Right lung (tissue), 5 donors: ENCODE data around the gene G0S2. TPM values are rescaled to one million over a fixed set of nuclear protein-coding genes. Genes with fewer than 3 reads are reported as not detected.
"Not testable (repeated sequence)": the region's sequence is repeated elsewhere in the genome, so short reads cannot be mapped to it uniquely, and the experiment has no call there.

Experiments
- DNase-seq, 2 donors: peaks; one replicate each; pipeline ENCODE4 v3.0.0-alpha.2; 2013
- polyA plus RNA-seq, 5 donors: library from polyadenylated mRNA; unstranded; fragments of 120-200 nt; gene quantifications; one replicate each; pipeline versions ENCODE4 v1.2.1 to v1.2.3, GENCODE V29; 2013; ENCODE audit warnings: inconsistent platforms in 1 of 5, low replicate concordance in 1 of 5; ENCODE audit not compliant: insufficient read length in 5 of 5, insufficient read depth in 1 of 5

G0S2 gene
- polyA plus RNA-seq, 5 donors: 25.3 to 78.1 (median 36.3) TPM

DNA sequence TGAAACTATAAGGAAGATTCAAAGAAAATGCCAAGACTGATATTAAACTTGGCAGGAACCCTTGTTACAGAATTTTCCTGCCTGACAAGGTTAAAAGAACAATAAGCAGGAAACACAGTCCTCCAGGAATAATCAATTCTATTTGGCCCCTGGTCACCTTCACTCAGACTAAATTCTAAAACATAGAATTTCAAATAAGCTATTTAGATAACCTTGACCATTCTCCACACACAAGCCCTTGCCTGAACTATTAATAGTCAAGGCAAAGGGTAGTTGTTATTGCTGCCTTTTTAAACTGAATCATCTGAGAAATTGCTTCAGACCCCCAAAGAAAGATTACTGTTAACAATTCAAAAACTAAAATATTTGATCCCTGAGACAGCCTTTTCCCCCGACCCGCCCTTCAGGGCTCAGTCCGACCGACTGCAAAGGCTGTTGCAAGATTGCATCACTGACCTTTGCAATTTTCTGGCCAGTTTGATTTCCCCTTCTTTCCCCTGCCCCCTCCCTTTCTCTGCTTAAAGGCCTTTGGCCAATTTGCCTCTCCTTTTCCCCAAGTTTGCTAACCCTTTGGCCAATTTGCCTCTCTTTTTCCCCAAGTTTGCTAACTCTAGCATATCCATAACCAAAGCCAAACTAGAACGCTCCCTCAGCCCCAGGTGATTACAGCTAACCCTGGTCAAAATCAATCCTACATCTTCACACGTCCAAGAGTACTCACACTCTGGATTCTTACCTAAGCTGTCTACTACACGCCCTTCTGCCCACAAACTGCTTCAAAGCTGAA, 1.4 kb upstream of the G0S2 start:
- no peak for DNase-seq

DNA sequence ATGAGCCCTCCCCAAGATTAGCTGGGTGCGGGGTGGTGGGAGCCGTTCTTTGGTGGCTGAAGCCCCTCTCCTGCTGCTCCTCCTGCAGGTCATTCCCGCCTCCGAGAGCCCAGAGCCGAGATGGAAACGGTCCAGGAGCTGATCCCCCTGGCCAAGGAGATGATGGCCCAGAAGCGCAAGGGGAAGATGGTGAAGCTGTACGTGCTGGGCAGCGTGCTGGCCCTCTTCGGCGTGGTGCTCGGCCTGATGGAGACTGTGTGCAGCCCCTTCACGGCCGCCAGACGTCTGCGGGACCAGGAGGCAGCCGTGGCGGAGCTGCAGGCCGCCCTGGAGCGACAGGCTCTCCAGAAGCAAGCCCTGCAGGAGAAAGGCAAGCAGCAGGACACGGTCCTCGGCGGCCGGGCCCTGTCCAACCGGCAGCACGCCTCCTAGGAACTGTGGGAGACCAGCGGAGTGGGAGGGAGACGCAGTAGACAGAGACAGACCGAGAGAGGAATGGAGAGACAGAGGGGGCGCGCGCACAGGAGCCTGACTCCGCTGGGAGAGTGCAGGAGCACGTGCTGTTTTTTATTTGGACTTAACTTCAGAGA, 448 bp downstream of the G0S2 start:
- peak in 1 of 2 donors; percentile 74 for DNase-seq

DNA sequence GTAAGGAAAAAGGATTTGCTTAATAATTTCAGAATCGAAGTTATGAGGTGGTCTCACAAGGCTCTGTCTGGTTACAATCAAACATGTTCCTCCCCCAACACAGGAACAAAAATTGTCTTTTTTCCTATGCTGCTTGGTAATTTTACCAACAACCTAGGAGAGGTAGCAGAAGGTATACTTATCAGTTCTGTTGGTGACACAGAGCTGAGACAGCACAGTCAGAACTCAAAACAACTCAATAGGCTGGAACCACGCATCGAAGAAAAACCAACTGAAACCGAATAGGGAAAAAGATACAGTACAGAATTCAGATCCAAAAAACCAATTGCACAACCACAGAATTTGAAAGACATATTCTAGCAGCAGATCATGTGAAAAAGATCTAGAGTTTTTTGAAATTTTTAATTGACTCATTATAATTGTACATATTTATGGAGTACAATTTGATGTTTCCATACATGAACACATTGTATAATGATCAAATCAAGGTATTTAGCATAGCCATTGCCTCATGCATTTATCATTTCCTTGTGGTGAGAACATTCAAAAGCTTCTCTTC, 3.8 kb downstream of the G0S2 start:
- no peak for DNase-seq

DNA sequence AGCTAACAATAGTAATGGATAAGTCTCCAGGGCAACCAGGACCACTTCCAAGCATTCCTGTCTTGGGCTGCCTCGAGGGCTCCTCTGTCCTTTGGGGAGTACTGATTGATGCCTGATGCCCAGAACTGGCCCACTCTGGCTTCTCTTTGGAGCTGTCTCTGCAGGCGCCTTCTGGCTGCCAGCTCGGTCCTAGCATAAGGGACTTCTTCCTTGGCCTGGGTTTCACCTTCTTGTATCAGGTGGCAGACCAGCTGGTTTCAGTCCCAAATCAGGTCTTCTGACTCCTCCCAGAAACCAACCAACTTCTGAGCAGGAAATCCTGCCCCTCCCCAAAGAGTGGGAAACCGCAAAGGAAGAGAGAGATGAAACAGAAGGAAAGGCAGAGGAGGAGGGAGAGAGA, 10.6 kb downstream of the G0S2 start:
- DNase-seq: no peak

DNA sequence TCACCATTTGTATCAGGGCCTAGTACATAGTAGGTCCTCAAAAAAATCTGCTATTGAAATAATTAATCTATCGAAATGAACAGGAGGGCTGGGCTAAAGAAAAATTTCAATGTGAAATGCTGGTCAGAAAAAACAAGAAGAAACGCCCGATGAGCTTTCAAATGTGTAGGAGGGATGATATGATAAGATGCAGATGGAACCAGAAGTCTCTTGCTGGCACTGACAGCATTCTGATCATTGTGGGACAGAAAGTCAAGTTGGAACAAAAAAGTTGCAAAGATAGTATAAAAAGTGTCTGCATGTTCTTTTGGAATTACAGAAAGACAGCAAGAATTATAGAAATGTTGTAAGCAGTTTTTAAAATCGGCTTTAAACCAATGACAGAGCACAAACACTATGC, 11.1 kb downstream of the G0S2 start:
- DNase-seq: no peak

DNA sequence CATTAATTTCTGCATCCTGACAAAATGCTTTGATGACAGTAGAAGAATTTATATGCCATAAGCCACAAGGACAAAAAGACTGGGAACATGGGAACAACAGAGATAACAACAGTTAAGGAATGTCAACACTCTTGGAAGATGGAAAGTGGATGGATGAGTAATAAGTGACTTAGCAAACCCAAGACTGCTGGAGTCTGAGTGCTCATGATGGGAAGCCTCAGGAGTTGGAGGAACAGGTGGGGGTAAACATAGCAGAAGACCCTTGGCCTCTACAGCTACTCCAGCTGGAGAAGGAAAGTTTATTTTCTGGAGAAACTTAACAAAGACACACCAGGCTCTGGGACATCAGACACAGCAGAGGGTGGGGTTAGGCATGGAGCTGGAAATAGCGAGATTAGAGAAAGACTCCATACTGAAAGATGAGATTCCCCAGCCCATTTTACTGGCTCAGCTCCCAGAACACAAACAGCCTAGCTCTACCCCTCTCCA, 13.6 kb downstream of the G0S2 start:
- no peak for DNase-seq

DNA sequence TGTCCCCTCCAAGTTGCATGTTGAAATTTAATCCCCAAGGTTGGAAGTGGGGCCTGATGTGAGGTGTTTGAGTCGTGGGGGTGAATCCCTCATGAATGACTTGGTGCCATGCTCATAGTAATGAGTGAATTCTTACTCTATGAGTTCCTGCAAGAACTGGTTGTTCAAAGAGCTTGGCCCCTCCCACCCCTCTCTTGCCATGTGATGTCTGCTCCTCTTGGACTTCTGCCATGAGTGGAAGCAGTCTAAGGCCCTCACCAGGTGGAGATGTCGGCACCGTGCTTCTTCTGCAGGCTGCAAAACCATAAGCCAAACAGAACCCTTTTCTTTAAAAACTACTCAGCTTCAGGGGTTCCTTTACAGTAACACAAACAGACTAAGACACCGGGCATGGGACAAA, 14.3 kb downstream of the G0S2 start:
- no peak for DNase-seq

DNA sequence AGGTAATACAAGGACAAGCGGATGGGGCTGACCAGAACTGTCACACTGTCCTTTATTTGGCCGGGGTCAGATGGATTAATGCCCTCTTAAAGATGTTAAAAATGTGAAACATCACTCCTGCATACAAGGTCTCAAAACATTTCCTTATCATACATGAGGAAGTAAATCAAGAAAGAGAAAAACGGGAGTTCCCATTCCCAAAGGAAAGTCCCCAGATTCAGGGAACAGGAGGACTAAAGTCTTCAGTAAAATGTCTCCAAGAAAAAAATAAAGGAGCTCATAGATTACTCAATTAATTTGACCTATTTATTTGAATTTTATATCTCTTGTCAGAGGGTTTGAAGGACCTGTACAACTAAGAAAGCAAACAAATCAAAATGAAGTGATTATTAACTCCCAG, 16.0 kb downstream of the G0S2 start:
- no peak for DNase-seq

DNA sequence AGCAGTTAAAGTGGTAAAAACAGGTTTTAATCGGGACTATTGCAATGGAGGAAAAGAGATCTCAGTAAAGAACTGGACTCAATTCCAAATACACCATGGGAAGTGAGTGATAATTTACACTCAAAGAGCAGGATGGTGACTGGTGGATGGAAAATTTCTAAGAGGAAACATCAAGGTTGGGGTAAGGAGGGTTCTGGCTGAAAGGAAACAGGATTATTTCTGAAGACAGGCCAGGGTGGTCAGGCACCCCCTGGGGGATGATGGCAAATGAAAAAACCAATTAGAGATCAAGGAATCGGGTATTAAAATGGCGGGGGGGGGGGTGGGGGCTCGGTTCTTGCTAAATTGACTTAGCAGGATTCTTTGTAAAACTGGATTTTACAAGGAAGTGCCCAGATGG, 17.1 kb downstream of the G0S2 start:
- no peak for DNase-seq

DNA sequence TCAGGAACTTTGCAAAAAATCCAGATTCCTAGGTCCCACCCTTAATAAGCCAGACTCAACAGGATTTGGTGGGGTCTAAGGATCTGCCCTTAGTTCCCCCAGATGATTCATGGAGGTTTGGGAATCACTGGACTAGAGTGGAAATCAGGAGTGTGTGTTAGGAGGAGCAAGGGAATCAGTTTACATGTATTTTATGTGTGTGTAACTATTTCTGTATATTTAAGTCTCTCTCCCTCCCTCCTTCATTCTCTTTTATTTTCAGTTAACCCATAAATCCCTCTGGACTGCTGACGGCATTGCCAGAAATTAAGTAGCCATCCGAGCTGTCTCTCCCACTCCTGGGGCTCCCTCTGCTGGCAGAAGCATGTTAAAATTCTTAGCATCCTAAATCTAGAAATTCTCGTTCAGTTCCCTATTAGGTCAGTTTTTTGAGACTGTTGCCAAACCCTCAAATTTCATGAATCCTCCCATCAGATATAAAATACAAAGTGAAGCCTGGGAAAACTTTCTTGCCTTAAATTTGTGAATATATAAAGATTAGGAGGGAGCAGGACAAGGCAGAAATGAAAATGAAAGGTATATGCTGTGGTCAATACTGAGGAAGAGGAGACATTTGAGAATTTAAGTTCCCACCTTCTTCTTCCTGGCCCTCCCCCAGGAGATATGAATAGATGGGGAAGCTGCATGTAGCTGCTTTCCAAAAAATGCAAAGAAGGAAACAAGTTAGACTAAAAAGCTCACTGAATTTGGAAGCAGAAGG, 17.7 kb downstream of the G0S2 start:
- DNase-seq: peak; percentile 75 to 84

DNA sequence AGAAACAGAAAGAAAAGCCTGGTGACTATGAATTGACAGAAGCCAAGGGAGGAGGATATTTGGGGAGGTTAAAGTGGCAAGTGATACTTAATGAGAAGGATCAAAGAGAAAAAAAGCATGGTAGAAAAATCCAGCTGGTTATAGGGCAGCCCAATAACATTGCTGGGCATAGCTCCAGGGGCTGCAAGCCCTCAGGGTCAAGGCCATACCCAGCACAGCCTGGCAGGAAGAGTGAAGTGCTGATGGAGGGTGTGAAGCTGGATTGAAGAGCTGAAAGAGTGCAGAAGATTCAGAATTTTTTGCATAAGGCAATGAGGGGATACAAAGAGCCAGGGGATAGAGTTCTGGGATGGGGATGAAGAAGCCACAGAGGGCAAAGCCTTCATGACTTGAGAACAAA, 21.5 kb downstream of the G0S2 start:
- DNase-seq: no peak

DNA sequence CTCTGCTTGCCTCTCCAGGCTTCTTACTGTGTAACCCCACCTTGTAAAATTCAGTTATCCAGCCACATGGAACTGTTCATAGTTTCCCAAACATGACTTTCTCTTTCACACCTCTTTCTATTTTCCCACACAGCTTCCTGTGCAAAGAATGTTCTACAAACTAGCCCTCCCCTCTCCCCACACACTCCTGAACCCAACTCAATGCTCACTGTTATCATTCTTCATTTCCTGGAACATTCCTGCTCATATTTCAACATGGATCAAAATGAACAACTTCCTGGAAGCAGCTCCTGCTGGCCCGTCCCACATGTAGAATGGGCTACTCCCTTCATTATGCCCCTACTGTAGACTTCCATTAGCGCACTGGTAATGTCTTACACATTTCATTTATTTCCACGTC, 21.9 kb downstream of the G0S2 start:
- no peak for DNase-seq

DNA sequence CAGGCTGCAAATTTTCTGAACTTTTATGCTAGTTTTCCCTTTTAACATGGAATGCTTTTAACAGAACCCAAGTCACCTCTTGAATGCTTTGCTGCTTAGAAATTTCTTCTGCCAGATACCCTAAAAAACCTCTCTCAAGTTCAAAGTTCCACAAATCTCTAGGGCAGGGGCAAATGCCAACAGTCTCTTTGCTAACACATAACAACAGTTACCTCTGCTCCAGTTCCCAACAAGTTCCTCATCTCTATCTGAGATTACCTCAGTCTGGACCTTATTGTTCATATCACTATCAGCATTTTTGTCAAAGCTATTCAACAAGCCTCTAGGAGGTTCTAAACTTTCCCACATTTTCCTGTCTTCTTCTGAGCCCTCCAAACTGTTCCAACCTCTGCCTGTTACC, 25.5 kb downstream of the G0S2 start:
- not testable (repeated sequence) for DNase-seq

DNA sequence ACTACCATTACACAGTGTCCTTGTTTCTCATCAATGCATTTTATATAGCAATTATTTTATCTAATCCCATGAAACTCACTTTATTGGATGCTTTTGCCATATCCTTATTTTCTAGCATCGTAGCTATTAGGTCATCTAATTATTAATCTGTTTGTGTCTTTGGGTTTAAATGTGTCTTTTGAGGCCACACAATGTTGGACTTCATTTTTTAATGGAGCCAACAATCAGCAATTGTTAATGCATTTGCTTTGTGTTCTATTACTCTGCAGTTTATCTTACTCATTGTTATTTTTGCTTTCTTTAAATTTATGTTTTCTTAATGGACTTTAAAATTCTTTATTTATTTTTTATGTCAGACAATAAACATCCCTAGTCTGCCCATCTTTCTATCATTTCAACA, 27.6 kb downstream of the G0S2 start:
- DNase-seq: no peak

DNA sequence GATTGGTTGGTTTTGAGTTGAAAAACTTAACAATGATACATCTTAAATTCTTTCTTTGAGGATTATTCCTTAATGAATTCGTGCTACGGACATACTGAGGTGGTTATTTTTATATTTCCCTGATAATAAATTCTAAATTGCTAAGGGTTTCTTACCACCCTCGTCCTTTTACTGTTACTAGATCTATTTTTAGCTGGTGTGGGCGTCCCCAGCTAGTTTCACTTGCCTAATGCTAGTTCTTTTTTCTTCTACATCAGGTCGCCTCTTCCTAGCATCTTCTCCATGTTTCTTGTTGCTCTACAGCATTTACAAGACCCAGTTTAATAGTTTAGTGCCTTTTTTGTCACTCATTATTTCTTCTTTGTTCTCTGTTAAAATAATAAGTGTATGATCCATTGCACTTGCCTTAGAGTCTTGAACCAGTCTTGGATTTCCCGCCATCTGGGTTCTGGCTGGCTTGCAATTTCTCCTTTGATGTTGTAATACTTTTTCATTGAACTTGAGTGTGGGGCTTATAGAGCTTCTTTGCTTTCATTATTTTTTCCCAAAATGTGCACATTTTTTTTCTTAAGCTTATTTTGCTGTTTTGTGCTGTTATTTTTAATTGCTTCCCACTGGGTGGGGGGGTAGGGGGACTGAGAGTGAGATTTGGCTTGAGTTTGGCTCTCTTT, 28.8 kb downstream of the G0S2 start:
- DNase-seq: no peak

DNA sequence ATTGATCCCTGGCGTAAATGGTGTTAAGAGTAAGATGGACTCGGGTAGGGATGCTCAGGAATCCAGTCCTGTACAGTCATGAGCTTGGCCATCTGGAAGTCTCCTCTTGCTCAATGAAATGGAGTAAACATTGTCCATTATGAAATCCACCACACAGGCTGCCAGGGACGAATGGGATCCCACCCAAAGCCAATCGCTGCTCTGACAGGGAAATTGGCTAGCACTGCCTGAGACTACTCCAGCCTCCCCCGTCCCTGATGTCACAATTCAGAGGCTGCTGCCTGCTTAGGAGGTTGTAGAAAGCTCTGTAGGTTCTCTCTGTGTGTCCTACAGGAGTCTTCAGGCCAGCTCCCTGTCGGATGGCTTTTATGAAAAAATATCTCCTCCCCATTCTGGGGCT, 29.4 kb downstream of the G0S2 start, which contains the start of gene HSD11B1:
HSD11B1 (plus strand) TSS at position 263 of the 400 bp plus-strand sequence; CDS start at position 360, 97 bp downstream.
- DNase-seq: peak; percentile 84 to 91

DNA sequence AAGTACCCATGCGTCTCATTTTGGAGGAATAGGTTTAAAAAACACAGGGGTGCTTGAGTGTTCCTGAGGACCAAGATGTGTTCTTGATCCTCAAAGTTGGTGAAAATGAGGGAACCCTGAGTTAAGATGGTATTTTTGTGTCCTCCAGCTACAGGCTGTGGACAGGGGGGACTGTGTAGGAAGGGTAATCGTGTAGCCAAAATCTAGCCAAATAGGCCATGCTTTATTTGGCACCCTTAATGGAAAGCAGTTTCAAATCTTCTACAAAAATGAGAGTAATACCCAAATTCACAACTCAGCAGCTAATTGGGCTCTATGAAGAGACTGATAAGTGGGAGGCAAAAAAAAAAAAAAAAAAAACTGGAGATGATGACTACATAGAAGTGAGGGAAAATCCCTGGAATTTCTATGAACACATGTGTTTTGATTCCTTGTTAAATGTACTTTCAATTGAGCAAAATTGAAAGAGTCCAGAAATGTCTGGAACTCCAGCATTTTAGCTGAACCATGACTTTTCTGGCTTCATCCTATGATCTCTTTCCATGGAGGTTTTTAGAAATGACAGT, 29.9 kb downstream of the G0S2 start:
- no peak for DNase-seq

DNA sequence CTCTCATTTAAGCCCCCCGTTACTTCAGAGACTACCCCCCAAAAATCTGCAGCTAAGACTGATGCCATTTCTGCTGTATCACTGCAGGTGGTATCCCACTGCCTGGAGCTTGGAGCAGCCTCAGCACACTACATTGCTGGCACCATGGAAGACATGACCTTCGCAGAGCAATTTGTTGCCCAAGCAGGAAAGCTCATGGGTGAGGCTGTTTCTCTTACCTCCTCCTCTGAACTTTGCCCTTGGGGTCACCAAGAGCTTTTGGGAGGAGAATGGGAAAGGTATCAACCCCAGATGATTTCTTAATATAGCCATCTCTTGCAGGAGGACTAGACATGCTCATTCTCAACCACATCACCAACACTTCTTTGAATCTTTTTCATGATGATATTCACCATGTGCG, 31.4 kb downstream of the G0S2 start:
- DNase-seq: no peak

DNA sequence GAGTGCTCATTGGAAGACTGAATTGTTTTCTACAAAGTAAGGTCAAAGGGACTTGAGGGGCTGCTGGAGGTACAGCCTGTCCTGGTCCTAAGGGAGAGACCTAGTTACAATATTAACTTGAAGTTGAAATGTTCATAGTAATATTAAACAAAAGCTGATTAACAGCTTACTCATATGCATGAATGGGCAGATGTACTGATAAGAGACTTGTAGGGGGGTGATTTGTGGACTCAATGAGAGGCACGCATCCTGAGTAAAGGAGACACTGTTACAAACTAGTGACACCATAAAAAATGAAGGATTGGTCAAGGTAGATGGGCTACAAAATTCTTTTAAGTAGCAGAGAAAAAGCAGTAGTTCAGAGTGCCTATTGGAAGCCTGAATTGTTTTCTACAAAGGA, 32.1 kb downstream of the G0S2 start:
- DNase-seq: no peak

DNA sequence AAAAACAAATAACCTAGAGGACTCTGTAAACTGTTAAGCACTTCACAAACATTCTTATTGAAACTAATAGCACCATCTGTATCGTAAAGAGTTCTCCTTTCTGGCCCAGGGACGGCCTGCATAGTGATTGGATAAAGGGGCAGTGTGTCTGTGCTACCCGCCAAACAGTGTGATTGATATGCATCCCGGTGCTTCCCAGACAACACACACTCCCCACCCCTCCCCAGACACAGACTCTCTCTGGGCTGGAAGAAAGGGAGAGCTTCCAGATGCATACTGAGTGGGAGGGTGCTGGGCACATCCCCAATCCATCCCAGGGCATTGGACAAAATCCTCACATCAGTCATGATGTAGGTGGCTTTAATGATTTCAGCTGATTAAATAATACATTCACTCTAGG, 33.1 kb downstream of the G0S2 start:
- no peak for DNase-seq

DNA sequence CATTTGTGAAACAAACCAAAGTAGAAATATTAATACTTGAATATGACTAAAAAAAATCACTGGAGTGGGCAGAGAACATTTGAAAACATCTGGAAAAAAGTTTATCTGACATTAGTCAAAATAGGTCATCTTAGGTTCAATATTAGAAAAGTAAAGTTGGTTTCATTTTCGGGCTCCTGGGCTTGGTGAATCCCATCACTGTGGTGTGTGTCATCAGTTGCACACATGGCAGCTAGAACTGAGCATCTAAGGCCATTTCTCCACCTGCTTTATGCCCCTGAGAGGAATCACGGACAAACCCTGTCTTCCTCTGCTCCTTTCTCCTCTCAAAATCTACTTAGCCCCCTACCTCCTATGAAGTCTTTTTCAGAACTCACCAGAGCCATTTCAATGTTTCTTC, 34.9 kb downstream of the G0S2 start:
- no peak for DNase-seq

DNA sequence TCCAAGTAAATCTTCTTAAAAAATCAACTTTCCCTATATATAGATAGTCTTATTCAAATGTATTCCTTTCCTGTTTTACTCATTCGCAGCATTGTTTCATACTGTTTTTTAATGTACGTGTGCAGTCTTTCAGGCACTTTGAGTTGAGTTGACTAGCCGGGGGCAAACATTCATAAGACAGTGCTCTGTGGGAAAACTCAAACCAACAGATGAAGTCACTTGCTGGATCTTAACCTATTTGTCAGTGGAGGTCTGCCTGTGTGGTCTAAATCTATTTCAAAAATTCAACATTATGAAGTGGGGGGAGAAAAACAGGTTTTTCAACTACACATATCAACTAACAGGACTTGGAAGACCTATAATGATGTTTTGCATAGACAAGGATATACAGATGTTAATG, 35.6 kb downstream of the G0S2 start:
- DNase-seq: no peak
